ENCODE measurements around the gene GRIN2C.

GRCh38 chr17:74864866-74865395, 5.2 kb upstream of the GRIN2C start:
- peak; percentile 96 for TF ChIP-seq CTCF (conservative IDR thresholded peaks at IDR 0.05; ENCODE audit: low read length)
- TF ChIP-seq EZH2phosphoT487 (IDR thresholded peaks at IDR 0.05; ENCODE audit: borderline replicate concordance) = no peak

All from Loucy (cell line).